ENCODE results near the gene TARDBP. TPM values are rescaled to one million over a fixed set of nuclear protein-coding genes. Genes with fewer than 3 reads are reported as not detected.
"Not testable (repeated sequence)": the region's sequence is repeated elsewhere in the genome, so short reads cannot be mapped to it uniquely, and the experiment has no call there.

The TARDBP gene
- total RNA-seq, 2 experiments from 2014 or later = 158 to 159 TPM

GRCh38 chr1:11045428-11046269 is 33.2 kb downstream of the TARDBP start:
- H3K4me3 Mint-ChIP-seq = no peak overlapping the region
- H3K27ac Mint-ChIP-seq = no peak overlapping the region
- H3K9me3 Mint-ChIP-seq = no peaks in the 10 kb centered on the region
- intact Hi-C loops (cut with micrococcal nuclease) = no loop called here
- no peaks in the 10 kb centered on the region for H3K36me3 Mint-ChIP-seq (ENCODE audit: low read depth)
- CTCF ChIA-PET = no interaction called here
- no peaks in the 10 kb centered on the region for H3K4me1 Mint-ChIP-seq (ENCODE audit: low read depth)
- DNase-seq = no peak
- no peaks in the 10 kb centered on the region for H3K27me3 Mint-ChIP-seq (ENCODE audit: low read depth)

- Mint-ChIP-seq H3K36me3 (ENCODE audit: low read depth) (no peaks in the 10 kb centered on the region), H3K27ac (no peak overlapping the region), H3K9me3 (no peaks in the 10 kb centered on the region), H3K4me3 (no peak overlapping the region), H3K4me1 (ENCODE audit: low read depth) (no peaks in the 10 kb centered on the region), H3K27me3 (ENCODE audit: low read depth) (no peaks in the 10 kb centered on the region)
- no peak for DNase-seq
- intact Hi-C loops (cut with micrococcal nuclease) = no loop called here
- CTCF ChIA-PET = interaction anchor here (1.3 kb wide), 1 partner anchor 8 kb away, joined by 3 read pairs; no protein-coding TSS in a partner anchor
These were observed 33.8 kb downstream of the TARDBP start for GRCh38 chr1:11046270-11046566.

- H3K9me3 Mint-ChIP-seq = no peaks in the 10 kb centered on the region
- H3K36me3 Mint-ChIP-seq (ENCODE audit: low read depth) = no peaks in the 10 kb centered on the region
- no peaks in the 10 kb centered on the region for H3K4me1 Mint-ChIP-seq (ENCODE audit: low read depth)
- H3K27ac Mint-ChIP-seq = no peak within 1 kb of the TSS
- H3K27me3 Mint-ChIP-seq (ENCODE audit: low read depth) = no peaks in the 10 kb centered on the region
- DNase-seq = no peak
- intact Hi-C loops (cut with micrococcal nuclease) = no loop called here
- CTCF ChIA-PET = interaction anchor here (1.3 kb wide), 1 partner anchor 9 kb away, joined by 3 read pairs; no protein-coding TSS in a partner anchor
- no peak within 1 kb of the TSS for H3K4me3 Mint-ChIP-seq
These were observed 34.3 kb downstream of the TARDBP start, which contains the start of gene MASP2 for GRCh38 chr1:11046625-11047365. TSS of gene MASP2 (minus strand) at chr1:11047239. CDS start at chr1:11047207, 32 bp downstream.

- CTCF ChIA-PET = interaction anchor here (3.6 kb wide), 1 partner anchor 13 kb away, joined by 14 read pairs; no protein-coding TSS in a partner anchor
- H3K4me1 Mint-ChIP-seq (ENCODE audit: low read depth); H3K9me3 Mint-ChIP-seq; DNase-seq; H3K27me3 Mint-ChIP-seq (ENCODE audit: low read depth); H3K4me3 Mint-ChIP-seq; H3K36me3 Mint-ChIP-seq (ENCODE audit: low read depth); intact Hi-C loops (cut with micrococcal nuclease); H3K27ac Mint-ChIP-seq: not testable (repeated sequence)
These were observed 38.7 kb downstream of the TARDBP start for GRCh38 chr1:11051121-11051520.

GRCh38 chr1:11051781-11052511 is 39.5 kb downstream of the TARDBP start:
- Mint-ChIP-seq H3K9me3 (no peaks in the 10 kb centered on the region), H3K27ac (no peak overlapping the region), H3K27me3 (ENCODE audit: low read depth) (no peaks in the 10 kb centered on the region), H3K4me3 (no peak overlapping the region), H3K36me3 (ENCODE audit: low read depth) (peaks cover 9% of the 10 kb centered on the region), H3K4me1 (ENCODE audit: low read depth) (peaks cover 3% of the 10 kb centered on the region)
- CTCF ChIA-PET = interaction anchor here (3.6 kb wide), 1 partner anchor 14 kb away, joined by 14 read pairs; no protein-coding TSS in a partner anchor
- DNase-seq = no peak
- intact Hi-C loops (cut with micrococcal nuclease) = no loop called here

- Mint-ChIP-seq H3K27ac (no peak overlapping the region), H3K9me3 (no peaks in the 10 kb centered on the region), H3K4me3 (no peak overlapping the region), H3K27me3 (ENCODE audit: low read depth) (no peaks in the 10 kb centered on the region), H3K4me1 (ENCODE audit: low read depth) (peaks cover 12% of the 10 kb centered on the region), H3K36me3 (ENCODE audit: low read depth) (peaks cover 16% of the 10 kb centered on the region)
- no peak for DNase-seq
- intact Hi-C loops (cut with micrococcal nuclease) = no loop called here
- CTCF ChIA-PET = interaction anchor here (2.3 kb wide), 1 partner anchor 15 kb away, joined by 7 read pairs; no protein-coding TSS in a partner anchor
These were observed 40.6 kb downstream of the TARDBP start for GRCh38 chr1:11052839-11053757.

GRCh38 chr1:11053758-11054137 is 41.3 kb downstream of the TARDBP start:
- Mint-ChIP-seq H3K27ac (no peak overlapping the region), H3K27me3 (ENCODE audit: low read depth) (no peaks in the 10 kb centered on the region), H3K4me1 (ENCODE audit: low read depth) (peaks cover 18% of the 10 kb centered on the region), H3K9me3 (no peaks in the 10 kb centered on the region), H3K36me3 (ENCODE audit: low read depth) (peaks cover 17% of the 10 kb centered on the region), H3K4me3 (no peak overlapping the region)
- peak; percentile 26 for DNase-seq
- CTCF ChIA-PET = interaction anchor here (2.3 kb wide), 1 partner anchor 16 kb away, joined by 7 read pairs; no protein-coding TSS in a partner anchor
- intact Hi-C loops (cut with micrococcal nuclease) = no loop called here

GRCh38 chr1:11054181-11054580 is 41.7 kb downstream of the TARDBP start:
- Mint-ChIP-seq H3K4me1 (ENCODE audit: low read depth) (peaks cover 22% of the 10 kb centered on the region), H3K27me3 (ENCODE audit: low read depth) (no peaks in the 10 kb centered on the region), H3K9me3 (no peaks in the 10 kb centered on the region), H3K27ac (no peak overlapping the region), H3K36me3 (ENCODE audit: low read depth) (peaks cover 21% of the 10 kb centered on the region), H3K4me3 (no peak overlapping the region)
- no peak for DNase-seq
- intact Hi-C loops (cut with micrococcal nuclease) = no loop called here
- CTCF ChIA-PET = interaction anchor here (2.3 kb wide), 1 partner anchor 17 kb away, joined by 7 read pairs; no protein-coding TSS in a partner anchor

GRCh38 chr1:11054666-11055065 is 42.2 kb downstream of the TARDBP start:
- H3K27me3 Mint-ChIP-seq (ENCODE audit: low read depth) = no peaks in the 10 kb centered on the region
- no peaks in the 10 kb centered on the region for H3K9me3 Mint-ChIP-seq
- H3K36me3 Mint-ChIP-seq (ENCODE audit: low read depth) = peaks cover 22% of the 10 kb centered on the region
- no peak overlapping the region for H3K27ac Mint-ChIP-seq
- DNase-seq = no peak
- no peak overlapping the region for H3K4me3 Mint-ChIP-seq
- H3K4me1 Mint-ChIP-seq (ENCODE audit: low read depth) = peaks cover 22% of the 10 kb centered on the region
- intact Hi-C loops (cut with micrococcal nuclease) = loop anchor here (5.0 kb wide), 1 partner anchor 593 kb away; no protein-coding TSS in a partner anchor
- CTCF ChIA-PET = interaction anchor here (0.6 to 2.3 kb wide), 2 partner anchors 17 to 24 kb away, joined by 3 to 7 read pairs; no protein-coding TSS in a partner anchor

- Mint-ChIP-seq H3K36me3 (ENCODE audit: low read depth) (peaks cover 22% of the 10 kb centered on the region), H3K27ac (no peak overlapping the region), H3K4me1 (ENCODE audit: low read depth) (peaks cover 24% of the 10 kb centered on the region), H3K9me3 (no peaks in the 10 kb centered on the region), H3K4me3 (no peak overlapping the region), H3K27me3 (ENCODE audit: low read depth) (no peaks in the 10 kb centered on the region)
- intact Hi-C loops (cut with micrococcal nuclease) = loop anchor here (5.0 kb wide), 1 partner anchor 592 kb away; no protein-coding TSS in a partner anchor
- CTCF ChIA-PET = interaction anchor here (3.1 kb wide), 1 partner anchor 18 kb away, joined by 17 read pairs; no protein-coding TSS in a partner anchor
- DNase-seq = no peak
These were observed 43.2 kb downstream of the TARDBP start for GRCh38 chr1:11055676-11056075.

- intact Hi-C loops (cut with micrococcal nuclease) = loop anchor here (5.0 kb wide), 1 partner anchor 591 kb away; no protein-coding TSS in a partner anchor
- Mint-ChIP-seq H3K36me3 (ENCODE audit: low read depth) (peaks cover 22% of the 10 kb centered on the region), H3K4me3 (no peak overlapping the region), H3K9me3 (no peaks in the 10 kb centered on the region), H3K27ac (no peak overlapping the region), H3K27me3 (ENCODE audit: low read depth) (no peaks in the 10 kb centered on the region), H3K4me1 (ENCODE audit: low read depth) (peaks cover 30% of the 10 kb centered on the region)
- CTCF ChIA-PET = interaction anchor here (3.1 kb wide), 1 partner anchor 19 kb away, joined by 17 read pairs; no protein-coding TSS in a partner anchor
- no peak for DNase-seq
These were observed 44.0 kb downstream of the TARDBP start for GRCh38 chr1:11056504-11056903.

Measured in activated naive CD4-positive, alpha-beta T cell treated with anti-CD3 and anti-CD28 coated beads for 36 hours (primary cell).